Activated CD4-positive, CD25-positive, alpha-beta regulatory T cell treated with anti-CD3 and anti-CD28 coated beads, Interleukin-2, amount 50 U/mL, for 72 hours (primary cell): Measurements from ENCODE around the gene GRSF1.
"Not testable (repeated sequence)": the region's sequence is repeated elsewhere in the genome, so short reads cannot be mapped to it uniquely, and the experiment has no call there.

ENCODE experiments used
- DNase-seq: peaks from one replicate; pipeline ENCODE4 v3.0.0; 2021

The GRSF1 gene

DNA sequence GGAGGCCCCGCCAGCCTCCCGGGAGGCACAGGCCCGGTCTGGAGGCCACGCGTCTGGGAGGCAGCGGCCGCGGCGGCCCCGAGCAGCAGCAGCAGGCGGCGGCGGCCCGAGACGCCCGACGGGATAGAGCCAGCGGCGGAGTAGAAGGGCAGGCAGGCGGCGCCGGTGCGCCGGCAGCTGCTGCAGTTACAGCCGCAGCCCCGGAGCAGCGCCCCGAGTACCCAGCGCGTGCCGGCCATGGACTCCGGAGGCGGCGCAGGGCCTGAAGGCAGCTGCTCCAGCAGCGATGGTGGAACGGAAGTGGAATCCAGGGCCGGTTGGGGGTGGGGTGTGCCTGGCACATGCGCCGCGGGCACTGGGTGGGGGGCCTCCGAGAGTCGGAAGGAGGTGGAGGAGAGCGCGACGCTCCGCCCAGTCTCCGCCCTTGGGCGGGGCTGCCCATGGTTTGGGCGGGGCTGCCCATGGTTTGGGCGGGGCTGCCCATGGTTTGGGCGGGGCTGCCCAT is at the start of gene GRSF1:
GRSF1 (minus strand) TSS at position 302 of the 505 bp plus-strand sequence; CDS start at position 239, 63 bp downstream.
- peak; percentile 93 for DNase-seq

GRCh38 chr4:70885174-70885573 is 45.5 kb upstream of the GRSF1 start:
- no peak for DNase-seq

DNA sequence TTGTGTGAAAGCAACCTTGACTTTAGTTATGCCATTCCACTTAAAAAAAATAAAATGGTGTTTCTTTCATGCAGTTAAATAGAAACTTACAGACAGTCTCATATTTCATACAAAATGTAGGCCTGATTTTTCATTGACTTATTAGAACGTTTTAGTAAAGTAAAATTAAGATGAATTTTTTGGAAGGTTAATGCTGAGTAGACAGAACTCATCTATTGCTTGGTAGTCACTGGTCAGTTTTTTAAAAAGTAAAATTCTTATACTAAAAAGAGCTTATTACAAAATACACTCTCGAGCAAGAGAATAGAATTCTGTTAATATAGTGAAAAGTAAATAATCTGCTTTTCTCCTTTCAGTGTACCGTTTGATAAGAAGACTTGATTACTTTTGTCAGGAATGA is 41.0 kb upstream of the GRSF1 start:
- no peak for DNase-seq

- no peak for DNase-seq
Observed at GRCh38 chr4:70877556-70877955, 37.9 kb upstream of the GRSF1 start.

DNA sequence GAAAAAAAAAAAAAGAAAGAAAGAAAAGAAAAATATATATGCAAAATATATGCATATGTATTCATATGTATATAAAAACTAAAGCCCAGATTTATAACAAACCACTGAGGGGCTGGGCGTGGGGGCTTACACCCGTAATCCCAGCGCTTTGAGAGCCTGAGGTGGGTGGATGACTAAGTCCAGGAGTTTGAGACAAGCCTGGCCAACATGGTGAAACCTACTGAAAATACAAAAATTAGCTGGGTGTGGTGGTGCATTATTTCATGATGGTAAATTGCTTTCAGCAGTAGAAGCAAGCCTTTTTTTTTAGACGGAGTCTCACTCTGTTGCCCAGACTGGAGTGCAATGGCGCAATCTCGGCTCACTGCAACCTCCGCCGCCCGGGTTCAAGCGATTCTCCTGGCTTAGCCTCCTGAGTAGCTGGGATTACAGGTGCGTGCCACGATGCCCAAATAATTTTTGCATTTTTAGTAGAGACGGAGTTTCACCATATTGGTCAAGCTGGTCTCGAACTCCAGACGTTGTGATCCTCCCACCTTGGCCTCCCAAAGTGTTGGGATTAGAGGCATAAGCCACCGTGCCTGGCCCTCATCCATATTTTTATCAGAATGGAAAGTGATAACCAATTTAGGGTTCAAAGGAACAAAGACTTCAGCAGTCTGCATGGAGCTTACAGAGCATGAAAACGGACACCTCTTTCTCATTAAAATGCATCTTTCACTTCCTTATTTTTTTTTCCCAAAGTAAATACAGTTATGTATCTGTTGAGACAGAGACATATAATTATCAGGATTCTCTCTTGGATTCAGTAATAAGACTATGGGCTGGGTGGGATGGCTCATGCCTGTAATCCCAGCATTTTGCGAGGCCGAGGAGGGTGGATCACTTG is 34.8 kb upstream of the GRSF1 start:
- no peak for DNase-seq

DNA sequence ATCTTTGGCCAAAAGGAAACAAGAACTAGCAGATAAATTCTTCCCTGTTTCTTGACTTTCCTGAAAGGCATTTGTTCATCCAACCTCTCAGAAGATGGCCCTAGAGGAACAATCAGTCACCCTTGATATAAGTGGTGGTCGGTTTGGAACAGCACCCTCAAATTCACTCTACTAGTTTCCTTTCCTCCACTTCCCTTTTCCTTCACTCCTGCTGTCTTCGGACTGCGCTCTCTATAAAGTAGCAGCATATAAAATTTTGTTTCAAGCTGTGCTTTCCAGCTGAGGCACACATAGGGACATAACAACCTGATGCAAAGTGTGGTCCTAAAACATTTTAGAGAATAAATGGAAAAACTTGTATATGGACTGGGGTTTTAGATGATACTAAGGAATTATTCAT is 33.5 kb upstream of the GRSF1 start:
- no peak for DNase-seq

- no peak for DNase-seq
Observed at GRCh38 chr4:70868778-70869177, 29.1 kb upstream of the GRSF1 start.

- DNase-seq = no peak
Observed at GRCh38 chr4:70863099-70863790, 23.6 kb upstream of the GRSF1 start.

GRCh38 chr4:70859066-70859465 is 19.4 kb upstream of the GRSF1 start:
- DNase-seq = no peak

- no peak for DNase-seq
Observed at GRCh38 chr4:70858454-70858853, 18.8 kb upstream of the GRSF1 start.

- no peak for DNase-seq
Observed at GRCh38 chr4:70855464-70855863, 15.8 kb upstream of the GRSF1 start.

DNA sequence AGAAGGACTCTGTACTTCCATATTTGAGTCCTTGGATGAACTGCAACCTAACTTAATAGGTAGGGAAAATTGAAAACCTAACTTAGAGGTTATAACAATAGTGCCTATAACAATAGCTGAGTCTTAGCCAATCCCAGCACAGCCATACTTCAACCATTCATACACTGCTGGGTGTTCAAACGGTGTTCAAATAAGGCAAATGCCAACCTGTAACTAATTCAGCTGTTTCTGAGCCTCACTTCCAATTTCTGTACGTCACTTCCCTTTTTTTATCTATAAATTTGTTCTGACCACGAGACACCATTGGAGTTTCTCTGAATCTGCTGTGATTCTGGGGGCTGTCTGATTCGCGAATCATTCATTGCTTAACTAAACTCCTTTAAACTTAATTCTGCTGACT is 9.6 kb upstream of the GRSF1 start:
- no peak for DNase-seq

DNA sequence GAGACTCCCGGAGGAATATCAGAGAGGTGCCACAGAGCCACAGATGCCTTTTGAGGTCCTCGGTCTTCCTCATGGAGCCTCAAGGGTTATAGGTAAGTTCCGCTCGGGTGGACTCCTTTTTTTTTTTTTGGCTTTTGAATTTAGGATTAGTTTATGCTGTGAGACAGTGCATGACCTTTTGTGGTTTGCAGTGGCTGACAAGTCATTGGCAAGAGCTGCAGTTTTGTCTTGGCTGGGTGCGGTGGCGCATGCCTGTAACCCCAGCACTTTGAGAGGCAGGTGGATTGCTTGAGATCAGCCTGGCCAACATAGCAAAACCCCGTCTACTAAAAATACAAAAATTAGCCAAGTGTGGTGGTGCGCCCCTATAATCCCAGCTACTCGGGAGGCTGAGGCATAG is 4.5 kb upstream of the GRSF1 start:
- peak; percentile 50 for DNase-seq

GRCh38 chr4:70842761-70843435 is 3.2 kb upstream of the GRSF1 start:
- no peak for DNase-seq

GRCh38 chr4:70841951-70842350 is 2.3 kb upstream of the GRSF1 start:
- DNase-seq = no peak

- no peak for DNase-seq
Observed at GRCh38 chr4:70841211-70841610, 1.5 kb upstream of the GRSF1 start.

DNA sequence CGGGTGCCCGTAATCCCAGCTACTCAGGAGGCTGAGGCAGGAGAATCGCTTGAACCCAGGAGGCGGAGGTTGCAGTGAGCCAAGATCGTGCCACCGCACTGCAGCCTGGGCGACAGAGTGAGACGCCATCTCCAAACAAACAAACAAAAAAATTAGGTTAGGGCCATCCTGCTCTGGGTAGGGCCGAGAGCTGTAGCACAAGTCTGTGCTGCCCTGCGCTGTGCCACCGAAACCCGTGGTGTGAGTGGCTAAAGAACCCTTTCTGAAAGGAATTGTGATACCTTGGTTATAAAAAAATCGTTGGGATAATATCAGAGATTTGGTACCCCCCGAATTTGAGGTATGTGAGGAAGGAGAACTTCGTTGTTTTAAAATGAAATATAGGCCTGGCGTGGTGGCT is 941 bp upstream of the GRSF1 start:
- DNase-seq = not testable (repeated sequence)

DNA sequence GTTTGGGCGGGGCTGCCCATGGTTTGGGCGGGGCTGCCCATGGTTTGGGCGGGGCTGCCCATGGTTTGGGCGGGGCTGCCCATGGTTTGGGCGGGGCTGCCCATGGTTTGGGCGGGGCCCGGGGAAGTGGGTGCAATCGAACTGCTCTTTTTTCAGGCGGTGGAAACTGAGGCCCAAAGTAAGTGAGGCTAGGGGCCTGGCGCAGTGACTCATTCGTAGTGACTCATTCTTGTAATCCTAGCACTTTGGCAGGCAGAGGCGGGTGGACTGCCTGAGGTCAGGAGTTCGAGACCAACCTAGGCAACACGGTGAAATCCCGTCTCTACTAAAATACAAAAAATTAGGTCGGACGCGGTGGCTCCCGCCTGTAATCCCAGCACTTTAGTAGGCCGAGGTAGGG is 447 bp upstream of the GRSF1 start:
- DNase-seq = peak; percentile 75

DNA sequence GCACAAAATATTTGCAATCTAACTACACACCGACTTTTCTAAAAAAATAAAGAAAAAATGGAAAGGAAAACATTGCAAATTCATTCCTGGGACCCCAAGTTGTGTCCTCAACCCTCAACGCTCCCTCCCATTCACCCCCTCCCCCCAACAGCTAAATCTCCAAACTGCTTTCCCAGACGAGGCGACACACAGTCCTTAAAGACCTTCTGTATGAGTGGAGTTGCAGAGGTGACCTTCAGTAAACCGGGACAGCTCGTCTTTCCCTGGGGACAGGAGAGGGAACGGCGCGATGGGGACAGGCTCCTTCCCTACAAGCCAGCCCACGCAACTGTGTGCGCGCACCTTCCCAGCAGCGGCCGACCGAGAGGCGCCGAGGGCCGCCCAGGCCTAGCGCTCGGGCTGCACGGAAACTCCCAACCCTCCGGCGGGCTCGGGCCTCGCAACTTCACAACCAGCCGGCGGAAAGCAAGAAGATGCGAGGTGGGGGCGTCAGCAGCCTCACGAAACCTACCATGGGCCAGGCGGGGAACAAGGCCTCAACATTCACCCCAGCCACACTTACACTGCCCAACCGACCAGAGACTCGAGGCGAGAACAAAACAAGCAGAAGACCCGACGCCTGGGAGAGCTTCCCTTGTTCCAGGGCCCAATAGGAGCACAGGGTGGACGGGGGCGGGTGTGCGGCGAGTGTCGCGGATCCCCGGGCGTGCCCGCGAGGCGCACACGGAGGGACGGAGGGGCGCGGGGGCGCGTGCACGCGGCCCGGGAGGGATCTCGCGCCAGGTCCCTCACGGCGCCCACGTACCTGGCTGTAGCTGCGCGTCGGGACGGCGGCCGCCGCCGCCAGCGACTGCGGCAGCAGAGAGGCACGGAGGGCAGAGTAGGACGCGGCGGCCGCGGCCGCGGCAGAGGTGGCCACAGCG is 763 bp downstream of the GRSF1 start:
- DNase-seq = peak; percentile 72

GRCh38 chr4:70838204-70838603 is 1.5 kb downstream of the GRSF1 start:
- no peak for DNase-seq

- no peak for DNase-seq
Observed at GRCh38 chr4:70836081-70836480, 3.6 kb downstream of the GRSF1 start.

- DNase-seq = no peak
Observed at GRCh38 chr4:70833675-70834074, 6.0 kb downstream of the GRSF1 start.
